GM19035 (cell line): Measurements from ENCODE around the gene PTPN21.

Experiments used
- ATAC-seq: cut with Tn5 transposase; IDR thresholded peaks from one replicate; pipeline ENCODE4 v1.9.1; 2021; ENCODE audit not compliant: unreplicated experiment

PTPN21 gene

DNA sequence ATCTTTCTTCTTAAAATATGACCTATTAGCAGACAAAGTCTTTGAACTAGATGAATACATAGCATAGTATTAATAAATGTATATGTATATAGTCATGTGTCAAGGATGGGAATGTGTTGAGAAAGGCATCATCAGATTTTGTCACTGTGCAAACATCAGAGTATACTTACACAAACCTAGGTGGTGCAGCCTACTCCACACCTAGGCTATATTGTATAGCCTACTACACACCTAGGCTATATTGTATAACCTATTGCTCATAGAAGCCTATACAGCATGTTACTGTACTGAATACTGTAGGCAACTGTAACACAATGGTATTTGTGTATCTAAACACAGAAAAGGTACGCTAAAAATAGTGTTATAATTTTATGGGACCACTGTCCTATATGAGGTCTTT lies 47.6 kb downstream of the PTPN21 start:
- no peak for ATAC-seq

DNA sequence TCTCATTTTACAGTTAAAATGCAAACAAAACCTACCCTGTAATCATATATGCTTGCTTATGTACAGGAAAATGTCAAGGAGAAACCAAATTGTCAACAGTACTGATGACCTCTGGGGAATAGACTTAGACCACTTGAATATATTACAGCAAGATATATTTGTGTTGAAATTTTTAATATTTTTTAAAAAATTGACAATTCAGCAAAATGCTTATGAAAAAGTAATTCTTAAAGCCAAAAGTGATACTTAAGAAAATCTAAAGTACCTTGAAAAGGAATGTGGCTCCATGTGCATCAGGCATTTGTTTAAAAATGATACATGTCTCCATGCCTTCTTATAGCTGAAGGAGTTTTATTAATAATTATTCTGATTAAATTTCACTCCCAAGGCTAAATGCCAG lies 49.2 kb downstream of the PTPN21 start:
- no peak for ATAC-seq

DNA sequence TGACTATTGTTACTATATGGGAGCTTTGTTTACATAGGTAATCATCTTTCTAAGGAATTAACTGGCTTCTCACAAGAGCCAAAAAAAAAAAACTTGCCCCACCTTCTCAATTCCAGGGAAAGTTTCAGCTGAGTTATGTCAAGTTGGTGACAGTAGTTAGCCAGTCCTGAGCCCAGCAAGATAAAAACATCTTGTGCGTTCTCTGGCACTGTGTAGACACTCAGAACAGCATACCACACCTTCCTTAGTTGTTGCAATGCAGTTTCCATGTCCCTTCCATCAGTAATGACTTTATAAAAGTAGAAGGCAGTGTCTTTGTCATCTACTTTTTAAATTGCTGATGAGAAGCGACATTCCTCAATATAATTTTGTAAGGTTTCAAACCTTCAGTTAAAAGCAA lies 50.2 kb downstream of the PTPN21 start:
- no peak for ATAC-seq

GRCh38 chr14:88503754-88504406 lies 50.9 kb downstream of the PTPN21 start:
- no peak for ATAC-seq

GRCh38 chr14:88502740-88503139 lies 52.1 kb downstream of the PTPN21 start:
- ATAC-seq = no peak

- no peak for ATAC-seq
Observed at GRCh38 chr14:88500611-88501010, 54.2 kb downstream of the PTPN21 start.

- ATAC-seq = no peak
Observed at GRCh38 chr14:88499225-88499624, 55.6 kb downstream of the PTPN21 start.

GRCh38 chr14:88496414-88496813 lies 58.4 kb downstream of the PTPN21 start:
- no peak for ATAC-seq

DNA sequence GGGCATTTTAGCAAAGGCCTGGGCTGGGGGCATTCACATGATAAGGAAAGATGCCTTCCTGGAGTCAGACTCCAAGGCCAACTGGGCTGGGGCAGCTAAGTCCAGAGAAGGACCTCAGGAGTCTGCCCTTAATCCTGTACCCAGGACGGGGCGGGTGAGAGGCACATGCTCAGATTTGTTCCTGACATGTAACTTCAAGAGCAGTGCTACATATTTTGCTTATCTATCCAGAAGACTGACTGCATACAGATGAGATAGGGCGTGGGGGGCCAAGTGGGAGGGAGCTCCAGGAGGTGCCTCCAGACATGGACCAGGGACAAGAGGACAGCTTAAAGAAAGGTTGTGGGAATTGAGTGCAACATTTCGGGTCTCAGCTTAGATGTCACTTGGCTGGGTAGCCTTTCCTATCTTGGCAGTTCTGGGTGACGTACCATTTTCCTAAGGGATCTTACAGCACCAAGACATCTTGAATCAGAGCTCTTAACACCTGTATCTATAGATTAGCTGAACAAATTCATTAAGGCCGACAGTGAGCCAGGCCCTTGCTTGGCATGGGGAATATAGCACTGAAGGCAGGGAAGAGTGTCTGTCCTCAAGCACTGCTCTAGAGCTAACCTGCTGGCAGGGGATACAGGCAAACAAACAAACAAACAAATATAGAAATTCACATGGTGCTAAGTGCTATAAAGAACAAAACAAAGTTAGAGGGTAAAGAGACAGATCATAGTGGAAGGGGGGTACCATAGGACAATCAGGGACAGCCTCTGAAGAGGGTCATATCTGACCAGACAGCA lies 61.2 kb downstream of the PTPN21 start:
- ATAC-seq = no peak

DNA sequence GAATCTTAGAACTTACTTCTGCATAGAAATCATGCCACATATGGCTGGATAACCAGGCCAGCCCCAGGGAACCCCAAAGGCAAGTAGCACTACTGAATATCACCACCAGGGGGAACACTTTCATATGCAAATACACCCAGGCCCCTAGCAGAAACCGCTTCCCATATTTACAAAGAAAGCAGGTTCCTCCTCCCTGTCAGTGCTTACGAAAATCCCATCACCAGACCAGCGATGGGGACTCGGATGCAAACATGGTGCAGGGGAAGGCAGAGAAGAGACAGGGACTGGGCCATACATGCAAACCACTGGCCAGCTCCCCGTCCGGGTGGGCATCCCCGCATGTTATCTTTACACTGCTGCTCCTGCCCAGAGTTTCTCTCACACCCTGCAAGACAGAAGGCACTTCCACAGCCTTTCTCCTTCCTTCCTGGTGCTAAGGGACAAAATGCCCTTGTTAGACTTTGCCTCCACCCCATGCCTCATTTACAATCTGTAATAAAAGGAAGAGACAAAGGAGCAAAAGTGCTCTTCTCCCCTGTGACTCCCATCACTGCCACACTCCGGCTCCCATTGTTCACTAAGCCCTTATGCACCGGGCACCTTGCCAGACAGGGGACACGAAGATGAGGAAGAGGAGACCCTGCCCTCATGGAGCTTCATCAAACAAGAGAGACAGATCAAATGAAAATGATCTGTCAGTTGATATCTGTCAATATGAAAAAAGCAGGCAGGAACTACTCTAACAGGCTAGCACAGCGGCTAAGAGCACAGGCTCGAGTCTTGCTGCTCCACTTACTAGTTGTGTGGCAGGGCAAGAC lies 62.3 kb downstream of the PTPN21 start:
- peak; percentile 82 for ATAC-seq

GRCh38 chr14:88490168-88490567 lies 64.6 kb downstream of the PTPN21 start:
- ATAC-seq = no peak

- no peak for ATAC-seq
Observed at GRCh38 chr14:88488897-88489296, 65.9 kb downstream of the PTPN21 start.

DNA sequence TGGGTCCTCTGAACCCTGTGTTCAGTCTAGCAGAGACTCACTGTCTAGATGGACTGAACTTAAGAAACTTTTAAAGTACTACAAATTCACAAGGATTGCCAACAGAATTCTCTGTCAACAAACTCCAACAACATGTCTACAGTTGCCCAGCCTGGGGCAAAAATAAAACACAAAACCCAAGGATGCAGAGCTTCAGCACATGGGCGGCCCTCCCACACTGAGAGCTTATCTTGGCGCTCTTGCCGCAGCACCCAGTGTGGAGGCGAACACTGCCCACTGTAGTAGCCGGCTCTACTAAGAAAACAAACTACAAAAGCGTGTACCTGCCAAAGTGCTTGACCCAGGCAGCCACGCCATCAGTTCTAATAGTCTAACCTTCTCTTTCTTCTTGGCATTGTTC lies 66.7 kb downstream of the PTPN21 start:
- ATAC-seq = no peak

GRCh38 chr14:88482524-88482923 lies 72.3 kb downstream of the PTPN21 start:
- ATAC-seq = no peak

DNA sequence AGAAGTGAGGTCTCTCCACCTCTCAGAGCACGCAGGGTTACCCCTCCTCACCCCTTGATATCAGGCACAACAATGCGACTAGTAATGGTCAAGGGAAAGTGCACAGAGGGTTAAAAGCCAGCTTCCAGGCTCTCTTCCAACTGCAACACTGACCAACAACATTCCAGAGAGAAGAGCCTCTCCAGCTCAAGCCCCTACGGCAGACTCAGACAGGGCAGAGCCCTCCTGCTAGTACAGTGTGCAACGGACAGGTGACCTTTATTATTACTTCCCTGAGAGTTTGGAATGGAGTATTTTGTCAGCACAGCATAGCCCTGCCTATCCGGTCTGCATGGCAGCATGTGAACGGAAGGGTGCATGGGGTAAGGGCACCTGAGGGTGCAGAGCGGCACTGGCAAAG lies 73.0 kb downstream of the PTPN21 start:
- ATAC-seq = no peak

DNA sequence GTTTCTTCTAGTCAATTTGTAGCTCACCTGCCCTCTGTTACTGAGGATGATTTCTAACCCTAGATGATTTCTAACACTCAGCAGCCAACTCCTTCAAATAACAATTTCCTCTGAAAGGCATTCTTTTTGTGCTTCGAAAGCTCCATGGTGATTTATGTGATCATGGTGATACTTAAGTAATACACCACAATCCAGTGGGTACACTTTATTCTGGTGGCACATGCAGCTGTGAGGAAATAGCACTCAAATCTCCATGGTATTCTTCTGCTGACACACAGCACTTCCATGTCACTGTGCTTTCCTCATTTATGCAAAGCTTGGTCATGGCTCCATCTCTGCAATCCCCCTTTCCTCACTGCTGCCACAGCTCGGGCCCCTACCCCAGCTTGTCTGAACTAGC lies 73.7 kb downstream of the PTPN21 start:
- no peak for ATAC-seq

GRCh38 chr14:88479574-88479987 lies 75.2 kb downstream of the PTPN21 start:
- ATAC-seq = no peak

GRCh38 chr14:88478931-88479330 lies 75.9 kb downstream of the PTPN21 start:
- no peak for ATAC-seq

GRCh38 chr14:88477513-88478250 lies 77.1 kb downstream of the PTPN21 start:
- ATAC-seq = no peak

- ATAC-seq = no peak
Observed at GRCh38 chr14:88476825-88477224, 78.0 kb downstream of the PTPN21 start.

- no peak for ATAC-seq
Observed at GRCh38 chr14:88476214-88476774, 78.5 kb downstream of the PTPN21 start.
